Measurements from ENCODE around the gene HTR1D.

GRCh38 chr1:23210963-23211362, 6.3 kb downstream of the HTR1D start:
- TF ChIP-seq, protein P1, sequence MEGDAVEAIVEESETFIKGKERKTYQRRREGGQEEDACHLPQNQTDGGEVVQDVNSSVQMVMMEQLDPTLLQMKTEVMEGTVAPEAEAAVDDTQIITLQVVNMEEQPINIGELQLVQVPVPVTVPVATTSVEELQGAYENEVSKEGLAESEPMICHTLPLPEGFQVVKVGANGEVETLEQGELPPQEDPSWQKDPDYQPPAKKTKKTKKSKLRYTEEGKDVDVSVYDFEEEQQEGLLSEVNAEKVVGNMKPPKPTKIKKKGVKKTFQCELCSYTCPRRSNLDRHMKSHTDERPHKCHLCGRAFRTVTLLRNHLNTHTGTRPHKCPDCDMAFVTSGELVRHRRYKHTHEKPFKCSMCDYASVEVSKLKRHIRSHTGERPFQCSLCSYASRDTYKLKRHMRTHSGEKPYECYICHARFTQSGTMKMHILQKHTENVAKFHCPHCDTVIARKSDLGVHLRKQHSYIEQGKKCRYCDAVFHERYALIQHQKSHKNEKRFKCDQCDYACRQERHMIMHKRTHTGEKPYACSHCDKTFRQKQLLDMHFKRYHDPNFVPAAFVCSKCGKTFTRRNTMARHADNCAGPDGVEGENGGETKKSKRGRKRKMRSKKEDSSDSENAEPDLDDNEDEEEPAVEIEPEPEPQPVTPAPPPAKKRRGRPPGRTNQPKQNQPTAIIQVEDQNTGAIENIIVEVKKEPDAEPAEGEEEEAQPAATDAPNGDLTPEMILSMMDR (IDR thresholded peaks at IDR 0.05), result no peak
- no peak for TF ChIP-seq POLR2A (IDR thresholded peaks at IDR 0.05)
